GM20431 (cell line): ENCODE measurements around the gene TUG1.

Source experiments
- in situ Hi-C: fragments of 300-500 bp; cut with MseI, MboI; formaldehyde crosslinking; loops from one replicate; pipeline ENCODE4 v1.15.0; 2020; ENCODE audit warnings: low sequenced_read_pairs; ENCODE audit not compliant: unreplicated experiment

Gene TUG1

DNA sequence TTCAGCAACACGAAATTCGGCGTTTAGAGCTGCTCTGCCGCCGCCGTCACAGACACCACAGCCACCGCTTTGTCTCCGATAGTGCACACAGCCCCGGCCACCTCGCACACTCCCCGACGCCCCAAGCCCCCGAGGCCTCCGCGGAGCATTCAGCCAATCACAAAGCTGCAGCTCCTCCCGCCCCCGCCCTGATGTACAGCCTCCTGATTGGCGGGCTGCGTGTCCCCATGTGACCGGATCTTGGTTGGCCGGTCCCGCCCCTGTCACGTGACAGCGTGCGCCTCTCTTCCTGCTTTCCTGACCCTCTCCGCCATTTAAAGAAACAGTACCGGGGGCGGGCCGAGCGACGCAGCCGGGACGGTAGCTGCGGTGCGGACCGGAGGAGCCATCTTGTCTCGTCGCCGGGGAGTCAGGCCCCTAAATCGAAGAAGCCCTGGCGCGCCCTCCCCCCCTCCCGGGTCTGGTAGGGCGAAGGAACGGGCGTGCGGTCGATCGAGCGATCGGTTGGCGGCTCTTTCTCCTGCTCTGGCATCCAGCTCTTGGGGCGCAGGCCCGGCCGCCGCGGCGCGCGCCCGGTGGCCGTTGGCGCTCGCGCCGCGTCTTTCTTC is at the start of gene TUG1:
TSS of gene TUG1 (plus strand) at position 342 of the 608 bp plus-strand sequence.
- in situ Hi-C loops: no loop called here

DNA sequence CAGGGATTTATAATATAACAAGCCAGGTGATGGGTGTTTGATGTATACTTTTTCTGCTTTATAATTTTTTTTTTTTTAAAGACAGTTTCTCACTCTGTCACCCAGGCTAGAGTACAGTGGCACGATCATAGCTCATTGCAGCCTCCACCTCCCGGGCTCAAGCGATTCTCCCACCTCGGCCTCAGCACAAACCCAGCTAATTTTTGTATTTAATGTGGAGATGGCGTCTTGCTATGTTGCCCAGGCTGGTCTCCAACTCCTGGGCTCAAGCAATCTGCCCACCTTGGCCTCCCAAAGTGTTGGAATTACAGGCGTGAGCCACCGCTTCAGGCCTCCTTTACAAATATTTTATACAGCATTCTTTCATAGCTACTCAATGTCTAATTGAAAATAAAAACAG is 49.1 kb upstream of the TUG1 start:
- in situ Hi-C loops: loop anchor here (10.0 kb wide), 1 partner anchor 155 kb away; no protein-coding TSS in a partner anchor

GRCh38 chr22:30920407-30920806 is 48.7 kb upstream of the TUG1 start:
- in situ Hi-C loops: no loop called here

- in situ Hi-C loops: no loop called here
Observed at GRCh38 chr22:30921108-30921507, 48.0 kb upstream of the TUG1 start.

DNA sequence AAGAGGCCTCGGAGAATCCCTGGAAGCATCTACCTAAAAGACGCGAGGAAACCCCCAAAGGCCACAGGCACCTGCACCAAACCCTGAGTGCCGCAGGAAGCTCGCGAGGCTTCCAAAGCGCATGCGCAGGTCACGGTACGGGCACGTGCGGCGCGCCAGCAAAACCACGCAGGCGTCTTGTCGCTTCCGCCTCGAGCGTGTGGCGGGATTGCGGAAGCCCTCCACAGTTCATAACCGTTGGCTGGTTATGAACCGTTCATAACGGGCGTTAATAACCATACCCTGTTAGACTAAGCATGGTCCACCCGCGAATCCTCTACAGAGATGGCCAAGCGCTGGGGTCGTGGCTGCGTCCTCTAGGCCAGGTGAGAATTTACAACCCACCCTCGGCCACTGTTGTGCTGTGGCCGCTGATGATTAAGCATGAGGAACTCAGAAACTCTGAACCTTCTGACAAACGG is 46.9 kb upstream of the TUG1 start:
- in situ Hi-C loops: no loop called here

GRCh38 chr22:30923168-30923900 is 45.7 kb upstream of the TUG1 start:
- in situ Hi-C loops: no loop called here

DNA sequence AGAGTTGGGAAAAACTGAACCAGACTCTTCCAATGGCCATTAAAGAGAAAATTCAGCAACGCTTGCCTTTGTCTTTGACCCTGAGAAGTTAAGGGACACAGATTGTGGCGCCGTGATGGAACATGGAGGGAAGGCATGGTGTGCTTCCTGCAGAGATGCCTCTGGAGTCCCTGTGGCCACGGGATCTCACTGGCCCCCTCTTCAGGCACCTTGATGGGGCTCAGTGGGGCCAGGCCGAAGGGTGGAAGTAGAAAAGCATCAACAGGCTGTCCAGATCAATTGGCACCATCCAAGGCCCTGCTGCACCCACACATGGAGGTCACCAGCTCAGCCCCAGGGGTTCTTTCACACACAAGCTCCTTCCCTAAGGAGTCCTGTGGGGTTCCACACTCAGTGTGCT is 43.4 kb upstream of the TUG1 start:
- in situ Hi-C loops: no loop called here

- in situ Hi-C loops: no loop called here
Observed at GRCh38 chr22:30926706-30927105, 42.4 kb upstream of the TUG1 start.

- in situ Hi-C loops: no loop called here
Observed at GRCh38 chr22:30927806-30928205, 41.3 kb upstream of the TUG1 start.

GRCh38 chr22:30928401-30928800 is 40.7 kb upstream of the TUG1 start:
- in situ Hi-C loops: no loop called here

DNA sequence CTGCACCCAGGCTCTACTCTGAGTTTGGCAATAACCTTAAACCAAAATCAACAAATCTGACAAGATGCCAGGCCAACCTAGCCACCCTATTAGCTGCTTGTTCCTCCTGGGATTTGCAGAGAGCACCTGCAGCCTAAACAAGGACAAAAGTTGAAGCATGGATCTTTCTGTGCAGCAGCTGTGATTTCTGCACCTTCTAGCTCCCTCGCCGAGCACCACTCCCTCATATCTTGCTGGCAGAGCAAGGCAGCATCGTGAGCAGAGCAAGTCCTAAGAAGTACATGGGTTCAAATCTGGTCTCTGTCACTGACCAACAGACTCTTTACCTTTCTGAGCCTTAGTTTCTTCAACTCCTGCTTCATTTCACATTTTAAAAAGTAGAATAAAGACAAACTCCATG is 38.8 kb upstream of the TUG1 start:
- in situ Hi-C loops: no loop called here

GRCh38 chr22:30931541-30932300 is 37.3 kb upstream of the TUG1 start:
- in situ Hi-C loops: no loop called here

DNA sequence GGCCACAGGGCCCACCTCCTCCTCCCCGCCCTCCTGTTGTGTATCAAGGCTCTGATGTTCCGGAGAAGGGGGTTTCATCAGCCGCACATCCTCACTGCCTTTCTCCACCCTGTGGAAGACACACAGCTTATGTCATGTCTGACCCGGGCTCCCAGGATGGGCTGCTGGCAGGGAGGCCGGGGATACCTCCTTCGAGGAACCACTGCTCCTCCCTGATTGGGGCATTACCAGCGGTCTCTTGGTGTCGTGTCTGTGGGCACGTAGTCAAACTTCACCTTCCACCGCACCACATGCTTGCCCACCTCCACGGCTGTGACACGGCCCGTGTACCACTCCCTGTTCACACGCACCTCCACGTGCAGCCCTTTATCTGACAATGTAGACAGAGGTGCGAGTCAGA is 36.4 kb upstream of the TUG1 start:
- in situ Hi-C loops: no loop called here

- in situ Hi-C loops: no loop called here
Observed at GRCh38 chr22:30933457-30933856, 35.6 kb upstream of the TUG1 start.

DNA sequence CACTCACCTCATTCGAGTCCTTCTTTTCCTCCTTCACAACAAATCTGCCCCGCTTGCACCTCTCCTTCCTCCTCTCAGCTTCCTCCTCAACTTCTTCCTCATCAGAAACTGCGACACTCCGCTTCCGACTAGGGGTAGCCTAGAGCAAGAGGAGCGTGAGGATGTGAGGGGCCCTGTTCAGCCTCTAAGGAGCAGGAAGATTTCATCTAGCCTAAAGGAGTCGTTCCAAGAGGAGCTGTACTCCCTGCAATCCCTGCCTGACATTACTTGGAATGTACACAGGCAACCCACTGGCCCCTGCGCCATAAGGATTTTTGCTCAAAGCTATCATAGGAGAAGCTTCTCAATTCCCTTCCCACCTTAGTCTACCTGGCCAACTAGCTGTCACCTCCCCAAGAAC is 35.0 kb upstream of the TUG1 start:
- in situ Hi-C loops: no loop called here

DNA sequence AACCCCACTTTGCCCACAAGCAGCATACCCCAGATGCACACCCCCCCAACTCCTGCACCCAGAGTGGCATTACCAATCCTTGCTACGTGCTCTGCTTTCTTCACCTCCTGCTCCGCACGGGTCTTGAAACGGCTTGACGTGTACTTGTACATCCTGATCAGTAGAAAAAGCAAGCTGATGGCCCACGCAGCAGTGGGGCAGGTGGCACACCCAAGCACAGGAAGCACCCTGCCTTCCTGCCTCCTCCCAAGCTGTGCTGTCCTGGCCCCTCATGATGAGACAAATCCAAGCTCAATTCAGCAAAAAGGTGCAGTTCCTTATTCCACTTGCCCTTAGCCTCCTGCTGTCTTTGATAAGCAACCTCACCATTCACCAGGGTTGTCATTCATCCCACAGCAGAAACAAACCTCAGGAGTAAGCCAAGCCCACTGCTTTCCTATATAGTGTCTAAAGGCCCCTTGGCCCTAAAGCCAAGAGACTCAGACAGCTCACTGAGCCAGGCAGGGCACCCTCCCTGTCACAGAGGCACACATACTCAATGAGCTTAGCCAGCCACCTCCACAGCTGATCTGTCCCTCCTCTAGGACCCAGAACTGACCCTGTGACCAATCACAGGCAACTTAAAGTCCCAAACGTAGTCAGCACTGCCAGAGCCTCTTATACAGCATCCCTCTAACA is 28.2 kb upstream of the TUG1 start:
- in situ Hi-C loops: loop anchor here (10.0 kb wide), 1 partner anchor 144 kb away; the partner anchor contains the start of gene SMTN

GRCh38 chr22:30941363-30941740 is 27.7 kb upstream of the TUG1 start:
- in situ Hi-C loops: loop anchor here (10.0 kb wide), 1 partner anchor 143 kb away; the partner anchor contains the start of gene SMTN

DNA sequence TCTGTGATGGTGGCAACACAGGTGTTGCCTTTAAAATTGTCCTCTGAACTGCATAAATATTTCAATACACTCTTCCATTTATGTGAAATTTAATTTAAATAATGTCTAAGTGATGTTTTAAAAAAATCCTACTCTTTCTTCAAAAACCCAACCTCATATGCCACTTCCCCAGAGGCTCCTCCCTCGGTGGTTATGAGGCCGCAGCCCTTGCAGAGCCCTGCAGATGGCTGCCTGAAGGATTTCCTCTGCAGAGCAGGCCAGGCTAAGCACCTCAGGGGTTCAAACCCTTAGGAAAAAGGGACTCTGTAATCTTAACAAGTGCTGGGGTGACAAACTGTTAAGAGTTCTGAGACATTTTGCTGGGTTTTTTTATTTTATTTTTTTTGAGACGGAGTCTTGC is 25.7 kb upstream of the TUG1 start:
- in situ Hi-C loops: loop anchor here (10.0 kb wide), 1 partner anchor 141 kb away; the partner anchor contains the start of gene SMTN

GRCh38 chr22:30944986-30945385 is 24.1 kb upstream of the TUG1 start:
- in situ Hi-C loops: loop anchor here (10.0 kb wide), 1 partner anchor 140 kb away; the partner anchor contains the start of gene SMTN

GRCh38 chr22:30945653-30946052 is 23.4 kb upstream of the TUG1 start:
- in situ Hi-C loops: loop anchor here (10.0 kb wide), 1 partner anchor 139 kb away; the partner anchor contains the start of gene SMTN
